Adrenal gland (tissue), 5 donors: ENCODE measurements around the gene GALK1.

Experiments
- CTCF ChIP-seq, 6 experiments: fragments of 450-650 bp in 4 of 6; fragments of 200-600 bp in 2 of 6; sonication (generic) in 1 of 6; IDR thresholded peaks; 1 replicate in 5 of 6; 2 replicates in 1 of 6; pipeline versions ENCODE4 v1.5.1 to v1.8.0; 2016 to 2021; ENCODE audit warnings: antibody characterized with exemption in 6 of 6, mild to moderate bottlenecking in 2 of 6, moderate library complexity in 1 of 6
- POLR2A ChIP-seq, 2 donors: fragments of 450-650 bp; IDR thresholded peaks; one replicate each; pipeline ENCODE4 v1.6.1; 2017; ENCODE audit warnings: antibody characterized with exemption in 2 of 2, mild to moderate bottlenecking in 2 of 2, moderate library complexity in 1 of 2
- donor health status: DM: no; HTN: no; CAD: no.

- no peak for TF ChIP-seq CTCF (IDR thresholded peaks at IDR 0.05)
- no peak for TF ChIP-seq POLR2A (IDR thresholded peaks at IDR 0.05)
Observed at GRCh38 chr17:75756451-75757085, 8.4 kb downstream of the GALK1 start.
